Right kidney (tissue), 1 donor: ENCODE measurements around the gene RNF20.
A peak's percentile ranks its signal among the peaks of the same experiment; 100 is the strongest.
"Not testable (repeated sequence)": the region's sequence is repeated elsewhere in the genome, so short reads cannot be mapped to it uniquely, and the experiment has no call there.

Experiments
- DNase-seq: peaks from one replicate; pipeline ENCODE4 v3.0.0-alpha.2; 2016

The RNF20 gene

GRCh38 chr9:101587332-101588043 lies 53.8 kb downstream of the RNF20 start:
- no peak for DNase-seq

DNA sequence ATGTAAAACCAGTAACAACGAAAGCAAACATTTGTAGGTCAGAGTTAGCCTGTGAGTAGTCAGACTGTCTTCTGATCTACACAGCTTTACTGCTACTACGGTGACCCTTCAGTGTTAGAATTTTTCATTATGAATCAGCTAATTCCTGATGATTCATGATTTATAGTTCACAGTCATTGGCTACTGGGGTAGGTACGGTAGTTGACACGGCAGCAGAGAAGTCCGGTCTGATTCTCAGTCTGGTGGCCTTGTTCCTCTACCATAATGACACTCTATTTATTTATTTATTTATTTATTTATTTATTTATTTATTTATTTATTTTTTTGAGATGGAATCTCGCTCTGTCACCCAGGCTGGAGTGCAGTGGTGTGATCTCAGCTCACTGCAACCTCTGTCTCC lies 56.4 kb downstream of the RNF20 start:
- DNase-seq = not testable (repeated sequence)

DNA sequence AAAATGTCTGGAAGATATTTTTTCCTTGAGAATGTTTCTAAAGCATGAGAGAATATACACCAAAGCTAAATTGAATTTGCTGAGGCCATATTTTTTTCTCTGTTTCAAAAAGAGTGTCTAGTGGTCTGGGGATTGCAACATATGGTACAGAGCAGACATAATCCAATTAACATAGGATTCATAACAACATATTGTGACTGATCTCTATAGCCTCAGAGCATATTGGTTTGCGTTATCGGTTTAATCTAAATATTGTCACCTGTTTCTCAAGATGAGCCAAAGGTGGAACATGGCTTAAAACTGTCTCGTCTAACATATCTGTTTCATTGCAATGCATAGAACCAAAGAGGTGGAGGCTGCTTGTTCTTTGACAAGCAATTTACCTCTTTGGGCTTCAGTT lies 57.2 kb downstream of the RNF20 start:
- no peak for DNase-seq

- DNase-seq = no peak
Observed at GRCh38 chr9:101591787-101592446, 58.3 kb downstream of the RNF20 start.

DNA sequence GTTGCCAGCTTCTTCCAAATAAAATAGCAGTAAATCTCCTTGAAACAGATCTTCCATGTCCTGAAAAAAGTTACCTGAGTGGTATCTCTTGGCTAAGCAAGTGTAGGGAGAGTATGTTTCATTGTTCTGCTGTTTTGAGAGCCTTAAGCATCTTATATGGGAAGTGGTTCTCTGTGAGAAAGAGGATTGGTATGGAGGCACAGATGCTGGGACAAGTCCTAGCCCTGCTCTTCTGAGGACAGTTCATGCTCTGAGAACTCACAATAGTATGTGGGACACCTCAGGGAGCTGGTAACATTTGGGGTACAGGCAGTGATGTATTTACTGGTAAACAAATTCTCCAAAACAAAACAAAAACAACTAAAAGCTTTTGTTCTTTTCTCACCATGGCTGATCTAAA lies 59.1 kb downstream of the RNF20 start:
- DNase-seq = no peak

DNA sequence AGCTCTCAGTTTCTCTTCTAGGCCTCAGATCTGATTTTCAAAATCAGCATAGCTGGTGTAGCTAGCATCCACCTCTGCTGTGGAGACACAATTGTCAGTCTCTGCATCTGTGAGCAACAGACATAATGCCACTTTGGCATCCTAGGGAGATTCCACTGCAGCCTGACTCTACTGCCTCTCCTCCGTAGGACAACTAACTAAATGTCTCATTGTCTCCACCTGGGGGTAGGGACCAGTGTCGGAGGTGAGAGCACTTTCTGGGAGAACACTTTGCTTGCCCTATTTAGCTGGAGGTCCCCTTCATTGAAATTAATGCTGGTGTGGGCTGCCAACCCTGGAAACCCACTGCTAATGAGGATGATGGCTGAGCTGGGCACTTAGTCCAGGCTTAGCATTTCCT lies 59.7 kb downstream of the RNF20 start:
- DNase-seq = no peak

GRCh38 chr9:101594796-101595195 lies 61.1 kb downstream of the RNF20 start, which contains the start of gene PPP3R2:
Gene PPP3R2 (minus strand): TSS chr9:101594969. CDS start chr9:101594921, 48 bp downstream.
- DNase-seq = no peak

DNA sequence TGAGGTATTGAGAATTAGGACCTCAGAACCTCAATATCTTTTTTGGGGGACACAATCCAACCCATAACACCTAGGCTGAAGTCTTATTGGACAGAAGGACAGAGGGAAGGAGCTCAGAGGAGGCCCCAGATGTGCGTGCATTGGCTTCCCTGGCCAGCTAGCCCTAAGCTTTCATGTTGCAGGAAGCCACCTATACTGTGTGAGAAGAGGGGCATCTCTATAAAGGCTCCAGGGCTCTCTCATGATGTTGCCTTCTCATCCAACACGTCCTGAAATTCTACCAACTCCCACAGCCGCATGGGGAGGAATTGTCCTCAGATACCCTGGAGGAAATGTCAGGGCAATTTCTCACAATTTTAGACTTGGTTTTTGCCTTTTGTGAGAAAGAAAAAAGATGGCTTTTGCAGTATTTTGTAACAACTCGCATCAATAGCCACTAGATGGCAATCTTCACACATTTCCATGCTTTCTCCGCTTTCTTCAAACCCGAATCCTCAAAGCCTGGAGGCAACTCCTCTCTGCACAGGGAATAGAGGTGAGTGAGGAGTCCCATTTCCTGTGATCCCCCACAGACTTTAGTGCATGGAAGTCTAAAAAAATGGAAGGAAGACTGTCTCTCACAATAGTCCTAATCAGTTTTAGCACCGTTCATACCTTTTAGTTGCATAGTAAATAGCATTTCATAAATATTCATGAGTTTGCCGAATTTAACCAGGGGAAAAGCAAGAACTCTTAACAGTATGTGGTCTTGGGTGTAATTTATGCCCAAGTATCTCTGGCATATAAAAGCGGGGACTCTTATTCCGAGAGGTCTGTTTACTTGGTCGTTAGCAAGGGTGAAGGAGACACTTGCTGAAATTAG lies 68.5 kb downstream of the RNF20 start:
- peak; percentile 40 for DNase-seq

- DNase-seq = no peak
Observed at GRCh38 chr9:101604296-101604695, 70.6 kb downstream of the RNF20 start.

- DNase-seq = no peak
Observed at GRCh38 chr9:101605547-101605946, 71.9 kb downstream of the RNF20 start.
